Measurements from ENCODE around the gene TAS2R19.

TAS2R19 gene

GRCh38 chr12:10989107-10989506 is 33.3 kb downstream of the TAS2R19 start:
- DNase-seq = no peak

GRCh38 chr12:10986812-10987211 is 35.6 kb downstream of the TAS2R19 start, which contains the start of gene TAS2R50:
TAS2R50 (minus strand) TSS chr12:10986912; CDS start chr12:10986860, 52 bp downstream.
- DNase-seq = no peak

DNA sequence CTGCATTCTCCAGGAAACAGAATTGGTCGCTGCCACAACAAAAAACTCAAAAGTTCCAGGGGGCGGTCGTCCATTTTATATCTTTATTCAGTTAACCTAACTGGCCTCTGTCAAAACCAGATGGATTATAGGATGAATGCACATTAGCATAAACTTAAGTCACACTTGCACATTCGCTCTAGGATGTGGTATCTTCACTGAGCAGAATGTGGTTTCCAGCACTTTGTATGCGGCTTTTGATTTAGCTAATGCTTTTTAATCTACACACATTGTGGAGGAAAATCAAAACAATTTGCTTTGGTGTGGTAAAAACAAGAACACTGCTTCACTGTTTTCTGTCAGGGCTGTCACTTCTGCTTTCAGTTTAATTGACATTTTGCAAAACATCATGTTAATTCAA is 40.2 kb downstream of the TAS2R19 start:
- DNase-seq = no peak

- DNase-seq = no peak
These were observed 47.5 kb downstream of the TAS2R19 start for GRCh38 chr12:10974965-10975364.

Data from stimulated activated CD8-positive, alpha-beta memory T cell treated with anti-CD3 and anti-CD28 coated beads, Interleukin-4, amount 100 ng/mL, for 48 hours (primary cell).